ENCODE measurements around the gene ACTRT2.

DNA sequence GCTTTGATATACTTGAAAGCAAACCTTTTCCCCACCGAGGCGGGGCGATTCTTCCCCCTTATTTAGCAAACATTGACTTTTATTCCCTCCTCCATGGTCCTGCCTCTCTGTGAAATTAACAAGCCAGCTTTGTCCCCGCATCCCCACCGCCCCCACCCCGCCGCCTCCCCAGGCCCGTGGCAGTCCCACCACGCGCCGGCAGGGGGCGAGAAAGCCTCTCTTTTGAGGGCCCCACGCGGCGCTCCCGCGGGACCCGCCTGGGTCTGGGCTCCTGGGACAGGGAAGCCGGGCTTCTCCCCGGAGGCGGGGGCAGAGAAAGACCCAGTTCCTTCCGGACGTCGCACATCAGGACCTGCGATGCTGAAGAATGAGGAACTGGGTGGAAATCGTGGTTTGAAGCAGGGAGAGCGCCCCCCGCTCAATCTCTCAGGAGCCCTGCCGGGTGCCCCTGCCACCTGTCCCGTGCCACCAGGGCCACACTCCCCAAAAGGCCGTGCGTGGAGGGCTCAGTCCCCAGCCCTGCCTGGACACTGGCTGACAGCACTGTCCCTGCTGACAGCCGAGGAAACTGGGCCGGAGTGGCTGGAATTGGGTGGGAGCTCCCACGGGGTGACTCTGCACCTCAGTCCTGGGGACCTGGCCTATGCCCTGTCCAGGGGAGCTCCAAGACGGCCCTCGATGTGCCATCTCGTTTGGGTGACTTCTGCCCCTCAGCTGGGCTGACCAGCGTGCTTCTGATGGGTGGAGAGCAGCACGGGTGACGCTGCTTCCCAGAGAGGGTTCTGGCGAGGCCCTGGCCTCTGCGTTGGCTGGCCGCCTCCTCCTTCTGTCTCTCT, 8.6 kb upstream of the ACTRT2 start:
- TF ChIP-seq ZNF274 (IDR thresholded peaks at IDR 0.05; ENCODE audit: insufficient read depth, insufficient read length) = no peak
- TF ChIP-seq BCL3 (IDR thresholded peaks at IDR 0.05; ENCODE audit: borderline replicate concordance, insufficient read depth, low read depth, low read length, poor library complexity, severe bottlenecking) = no peak

Measured in GM12878 (cell line).